ENCODE data around the gene FOXP1. TPM values are rescaled to one million over a fixed set of nuclear protein-coding genes. Genes with fewer than 3 reads are reported as not detected.

Gene FOXP1
- total RNA-seq, 1 donor from 2014 or later: 107 TPM

DNA sequence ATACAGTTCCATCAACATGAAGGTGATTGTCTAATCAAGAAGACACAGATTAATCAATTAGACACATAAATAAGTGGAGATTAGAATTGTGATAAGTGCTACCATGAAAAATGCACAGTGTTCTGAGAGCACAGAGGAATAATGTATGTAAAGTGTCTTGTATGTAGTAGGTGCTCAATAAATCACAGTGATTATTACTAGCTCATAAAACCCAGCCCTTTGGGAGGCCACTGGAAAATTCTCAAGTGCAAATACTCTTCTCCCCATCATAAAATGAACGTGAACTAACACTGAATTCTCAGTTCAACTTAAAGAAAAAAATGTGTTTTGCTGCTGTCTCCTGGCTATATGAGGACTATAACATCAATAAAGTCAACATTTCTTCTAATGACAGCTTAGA, 368.2 kb downstream of the FOXP1 start:
- FAIRE-seq (no peak), DNase-seq (ENCODE audit: low read depth) (no peak)
- H3K79me2 ChIP-seq (ENCODE audit: insufficient read depth, low read length): peaks cover 36% of the 10 kb centered on the region
- H3K4me3 ChIP-seq (ENCODE audit: insufficient read depth, low read depth, low read length): no peak overlapping the region
- H3K36me3 Mint-ChIP-seq (ENCODE audit: low read depth, unreplicated experiment): peaks cover 21% of the 10 kb centered on the region
- peaks cover 9% of the 10 kb centered on the region for H3K4me1 Mint-ChIP-seq (ENCODE audit: low read depth, unreplicated experiment)
- no peaks in the 10 kb centered on the region for H3K9me3 ChIP-seq (ENCODE audit: insufficient read depth, low read depth, low read length)
- H3K27me3 Mint-ChIP-seq (ENCODE audit: low read depth, unreplicated experiment): no peaks in the 10 kb centered on the region
- no peak overlapping the region for H3K9ac ChIP-seq (ENCODE audit: low read length)
- no peaks in the 10 kb centered on the region for H3K9me3 Mint-ChIP-seq (ENCODE audit: unreplicated experiment)
- H3K27me3 ChIP-seq (ENCODE audit: insufficient read depth, low read length): no peaks in the 10 kb centered on the region
- H2AFZ ChIP-seq (ENCODE audit: low read depth, low read length): no peak overlapping the region
- TF ChIP-seq EZH2 (IDR thresholded peaks at IDR 0.05; ENCODE audit: insufficient read depth, low read length): no peak
- TF ChIP-seq CTCF (IDR thresholded peaks at IDR 0.05; ENCODE audit: insufficient read depth, low read depth, low read length): no peak
- no peak overlapping the region for H3K4me2 ChIP-seq (ENCODE audit: low read length)
- H3K4me1 ChIP-seq (ENCODE audit: insufficient read depth, low read length): peaks cover 7% of the 10 kb centered on the region
- H3K4me3 Mint-ChIP-seq (ENCODE audit: unreplicated experiment): no peak overlapping the region
- no peaks in the 10 kb centered on the region for H3K36me3 ChIP-seq (ENCODE audit: insufficient read depth, low read length)
- no peak overlapping the region for H3K27ac ChIP-seq (ENCODE audit: low read depth, low read length)
- no peak overlapping the region for H3K27ac Mint-ChIP-seq (ENCODE audit: unreplicated experiment)
- peaks cover 55% of the 10 kb centered on the region for H4K20me1 ChIP-seq (ENCODE audit: insufficient read depth, low read length)

GRCh38 chr3:71214797-71215196, 368.7 kb downstream of the FOXP1 start:
- peaks cover 15% of the 10 kb centered on the region for H3K4me1 Mint-ChIP-seq (ENCODE audit: low read depth, unreplicated experiment)
- no peak overlapping the region for H3K9ac ChIP-seq (ENCODE audit: low read length)
- no peak for FAIRE-seq
- peaks cover 10% of the 10 kb centered on the region for H3K4me1 ChIP-seq (ENCODE audit: insufficient read depth, low read length)
- H4K20me1 ChIP-seq (ENCODE audit: insufficient read depth, low read length): peaks cover 52% of the 10 kb centered on the region
- H3K4me3 Mint-ChIP-seq (ENCODE audit: unreplicated experiment): no peak overlapping the region
- H3K36me3 Mint-ChIP-seq (ENCODE audit: low read depth, unreplicated experiment): peaks cover 21% of the 10 kb centered on the region
- no peaks in the 10 kb centered on the region for H3K27me3 ChIP-seq (ENCODE audit: insufficient read depth, low read length)
- H3K27ac Mint-ChIP-seq (ENCODE audit: unreplicated experiment): no peak overlapping the region
- no peaks in the 10 kb centered on the region for H3K27me3 Mint-ChIP-seq (ENCODE audit: low read depth, unreplicated experiment)
- no peak overlapping the region for H3K27ac ChIP-seq (ENCODE audit: low read depth, low read length)
- no peak overlapping the region for H3K4me3 ChIP-seq (ENCODE audit: insufficient read depth, low read depth, low read length)
- TF ChIP-seq CTCF (IDR thresholded peaks at IDR 0.05; ENCODE audit: insufficient read depth, low read depth, low read length) (no peak), EZH2 (IDR thresholded peaks at IDR 0.05; ENCODE audit: insufficient read depth, low read length) (no peak)
- no peak for DNase-seq (ENCODE audit: low read depth)
- H3K4me2 ChIP-seq (ENCODE audit: low read length): no peak overlapping the region
- peaks cover 33% of the 10 kb centered on the region for H3K79me2 ChIP-seq (ENCODE audit: insufficient read depth, low read length)
- no peaks in the 10 kb centered on the region for H3K9me3 ChIP-seq (ENCODE audit: insufficient read depth, low read depth, low read length)
- no peaks in the 10 kb centered on the region for H3K9me3 Mint-ChIP-seq (ENCODE audit: unreplicated experiment)
- H3K36me3 ChIP-seq (ENCODE audit: insufficient read depth, low read length): no peaks in the 10 kb centered on the region
- no peak overlapping the region for H2AFZ ChIP-seq (ENCODE audit: low read depth, low read length)

DNA sequence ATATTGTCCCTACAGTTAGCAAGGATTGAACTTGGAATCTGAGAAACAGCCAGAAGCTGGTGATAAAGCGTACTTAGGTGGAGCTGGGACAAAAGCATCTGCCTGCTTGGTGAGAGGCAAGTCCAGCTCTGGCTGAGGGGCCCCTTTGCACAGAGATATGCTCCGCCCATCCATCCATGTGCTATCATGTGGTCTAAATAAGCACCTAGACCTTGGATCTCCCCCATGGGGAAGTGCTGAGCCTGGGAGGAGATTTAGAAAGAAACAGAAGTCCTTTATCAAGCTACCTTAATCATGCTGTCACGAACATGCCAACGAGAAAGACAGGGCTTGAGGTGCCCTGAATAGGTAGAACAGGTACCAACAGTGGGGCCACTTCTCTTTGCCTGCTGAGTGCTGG, 369.5 kb downstream of the FOXP1 start:
- TF ChIP-seq CTCF (IDR thresholded peaks at IDR 0.05; ENCODE audit: insufficient read depth, low read depth, low read length) (no peak), EZH2 (IDR thresholded peaks at IDR 0.05; ENCODE audit: insufficient read depth, low read length) (no peak)
- Mint-ChIP-seq H3K4me1 (ENCODE audit: low read depth, unreplicated experiment) (peaks cover 19% of the 10 kb centered on the region), H3K27ac (ENCODE audit: unreplicated experiment) (no peak overlapping the region), H3K27me3 (ENCODE audit: low read depth, unreplicated experiment) (no peaks in the 10 kb centered on the region), H3K4me3 (ENCODE audit: unreplicated experiment) (no peak overlapping the region), H3K9me3 (ENCODE audit: unreplicated experiment) (no peaks in the 10 kb centered on the region), H3K36me3 (ENCODE audit: low read depth, unreplicated experiment) (peaks cover 21% of the 10 kb centered on the region)
- Histone ChIP-seq H3K79me2 (ENCODE audit: insufficient read depth, low read length) (peaks cover 39% of the 10 kb centered on the region), H3K9ac (ENCODE audit: low read length) (no peak overlapping the region), H3K4me3 (ENCODE audit: insufficient read depth, low read depth, low read length) (no peak overlapping the region), H3K36me3 (ENCODE audit: insufficient read depth, low read length) (no peaks in the 10 kb centered on the region), H3K9me3 (ENCODE audit: insufficient read depth, low read depth, low read length) (no peaks in the 10 kb centered on the region), H2AFZ (ENCODE audit: low read depth, low read length) (no peak overlapping the region), H3K4me1 (ENCODE audit: insufficient read depth, low read length) (peaks cover 10% of the 10 kb centered on the region), H3K27ac (ENCODE audit: low read depth, low read length) (no peak overlapping the region), H3K27me3 (ENCODE audit: insufficient read depth, low read length) (no peaks in the 10 kb centered on the region), H4K20me1 (ENCODE audit: insufficient read depth, low read length) (peaks cover 50% of the 10 kb centered on the region), H3K4me2 (ENCODE audit: low read length) (no peak overlapping the region)
- no peak for DNase-seq (ENCODE audit: low read depth)
- no peak for FAIRE-seq

Data from astrocyte (in vitro differentiated cells and primary cell).